ENCODE results near the gene THSD7B. TPM values are rescaled to one million over a fixed set of nuclear protein-coding genes. Genes with fewer than 3 reads are reported as not detected.

THSD7B gene
- total RNA-seq, 1 donor from 2014 or later = 9.8 TPM

GRCh38 chr2:137724912-137725311 lies 959.6 kb downstream of the THSD7B start:
- H3K4me3 Mint-ChIP-seq = no peak overlapping the region
- H3K4me1 Mint-ChIP-seq (ENCODE audit: unreplicated experiment) = no peaks in the 10 kb centered on the region
- H3K9me3 Mint-ChIP-seq = no peaks in the 10 kb centered on the region
- H3K27ac Mint-ChIP-seq = no peak overlapping the region
- no peaks in the 10 kb centered on the region for H3K36me3 Mint-ChIP-seq
- H3K27me3 Mint-ChIP-seq = peaks cover 6% of the 10 kb centered on the region
- no peak for TF ChIP-seq CTCF (conservative IDR thresholded peaks at IDR 0.05)
- no peak for DNase-seq (ENCODE audit: extremely low spot score, unreplicated experiment)

Measured in type B pancreatic cell (in vitro differentiated cells).